ENCODE measurements around the gene PRR5L.

PRR5L gene

DNA sequence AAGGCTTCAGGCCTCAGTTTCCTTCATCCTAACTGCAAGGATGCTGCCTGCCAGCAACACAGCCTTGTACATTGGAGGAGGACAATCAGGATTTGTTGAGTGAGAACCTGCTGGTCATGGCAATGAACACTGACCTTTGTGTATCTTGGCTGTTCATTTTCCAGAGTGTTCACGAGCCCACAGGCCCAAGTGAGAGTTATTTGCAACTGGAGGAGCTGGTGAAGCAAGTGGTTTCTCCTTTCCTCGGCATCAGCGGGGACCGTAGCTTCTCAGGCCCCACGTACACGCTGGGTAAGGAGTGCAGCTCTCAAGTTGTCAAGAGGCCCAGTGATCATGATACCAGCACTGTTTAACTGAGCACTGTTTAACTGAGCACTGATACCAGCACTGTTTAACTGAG, 155.0 kb downstream of the PRR5L start:
- H3K4me2 ChIP-seq (ENCODE audit: low read depth, low read length) = no peak overlapping the region
- H3K4me1 ChIP-seq (ENCODE audit: low read length) = no peaks in the 10 kb centered on the region

DNA sequence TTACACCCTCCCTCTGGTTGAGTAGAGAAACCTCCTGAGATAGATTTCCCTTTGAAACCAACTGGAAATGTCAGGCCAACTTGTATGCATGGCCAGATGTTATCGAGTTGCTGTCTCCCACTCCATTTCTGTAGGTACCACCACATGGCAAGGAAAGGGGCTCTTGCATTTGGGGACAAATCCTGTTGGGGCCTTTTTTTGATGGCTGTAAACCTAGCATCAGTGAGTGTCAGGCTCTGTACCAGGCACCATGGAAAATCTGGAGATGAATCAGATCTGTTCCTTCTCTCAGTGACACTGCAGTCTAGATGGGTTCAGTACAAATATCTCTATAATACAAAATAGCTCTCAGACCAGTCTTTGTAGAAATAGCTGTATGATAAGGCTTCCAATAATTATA, 155.6 kb downstream of the PRR5L start:
- no peaks in the 10 kb centered on the region for H4K20me1 ChIP-seq (ENCODE audit: insufficient read depth, low read length)
- H3K4me1 ChIP-seq (ENCODE audit: low read length) = no peaks in the 10 kb centered on the region
- H3K9ac ChIP-seq (ENCODE audit: low read length) = no peak overlapping the region
- H3K4me2 ChIP-seq (ENCODE audit: low read depth, low read length) = no peak overlapping the region
- no peaks in the 10 kb centered on the region for H3K9me3 ChIP-seq (replicated peaks; ENCODE audit: insufficient read depth, low read length)
- H3K27me3 ChIP-seq (replicated peaks; ENCODE audit: insufficient read depth, low read length) = no peaks in the 10 kb centered on the region
- DNase-seq = no peak
- H3K27ac ChIP-seq (ENCODE audit: low read length) = no peak overlapping the region
- no peak for TF ChIP-seq EZH2phosphoT487 (IDR thresholded peaks at IDR 0.05; ENCODE audit: low read length)
- no peak for TF ChIP-seq EZH2 (optimal IDR thresholded peaks at IDR 0.05; ENCODE audit: low read depth, low read length)
- TF ChIP-seq, protein P1, sequence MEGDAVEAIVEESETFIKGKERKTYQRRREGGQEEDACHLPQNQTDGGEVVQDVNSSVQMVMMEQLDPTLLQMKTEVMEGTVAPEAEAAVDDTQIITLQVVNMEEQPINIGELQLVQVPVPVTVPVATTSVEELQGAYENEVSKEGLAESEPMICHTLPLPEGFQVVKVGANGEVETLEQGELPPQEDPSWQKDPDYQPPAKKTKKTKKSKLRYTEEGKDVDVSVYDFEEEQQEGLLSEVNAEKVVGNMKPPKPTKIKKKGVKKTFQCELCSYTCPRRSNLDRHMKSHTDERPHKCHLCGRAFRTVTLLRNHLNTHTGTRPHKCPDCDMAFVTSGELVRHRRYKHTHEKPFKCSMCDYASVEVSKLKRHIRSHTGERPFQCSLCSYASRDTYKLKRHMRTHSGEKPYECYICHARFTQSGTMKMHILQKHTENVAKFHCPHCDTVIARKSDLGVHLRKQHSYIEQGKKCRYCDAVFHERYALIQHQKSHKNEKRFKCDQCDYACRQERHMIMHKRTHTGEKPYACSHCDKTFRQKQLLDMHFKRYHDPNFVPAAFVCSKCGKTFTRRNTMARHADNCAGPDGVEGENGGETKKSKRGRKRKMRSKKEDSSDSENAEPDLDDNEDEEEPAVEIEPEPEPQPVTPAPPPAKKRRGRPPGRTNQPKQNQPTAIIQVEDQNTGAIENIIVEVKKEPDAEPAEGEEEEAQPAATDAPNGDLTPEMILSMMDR (IDR thresholded peaks at IDR 0.05; ENCODE audit: low read length) = no peak
- no peak overlapping the region for H3K4me3 ChIP-seq (ENCODE audit: low read length)
- no peaks in the 10 kb centered on the region for H3K79me2 ChIP-seq (ENCODE audit: low read length)
- H3K36me3 ChIP-seq (replicated peaks; ENCODE audit: insufficient read depth, low read length) = no peaks in the 10 kb centered on the region
- H3F3A ChIP-seq (ENCODE audit: insufficient read depth, low read length) = no peaks in the 10 kb centered on the region
- no peak overlapping the region for H2AFZ ChIP-seq (ENCODE audit: low read length)
- H3K9me2 ChIP-seq (replicated peaks; ENCODE audit: insufficient read depth, low read length) = no peaks in the 10 kb centered on the region

More for the DNA sequence above, 155.0 kb downstream of the PRR5L start:
- TF ChIP-seq EZH2phosphoT487 (IDR thresholded peaks at IDR 0.05; ENCODE audit: low read length) (no peak), EZH2 (optimal IDR thresholded peaks at IDR 0.05; ENCODE audit: low read depth, low read length) (no peak)
- TF ChIP-seq, protein P1 (IDR thresholded peaks at IDR 0.05; ENCODE audit: low read length) = no peak
- no peak overlapping the region for H3K4me3 ChIP-seq (ENCODE audit: low read length)
- H2AFZ ChIP-seq (ENCODE audit: low read length) = no peak overlapping the region
- no peaks in the 10 kb centered on the region for H3K36me3 ChIP-seq (replicated peaks; ENCODE audit: insufficient read depth, low read length)
- no peaks in the 10 kb centered on the region for H3K9me2 ChIP-seq (replicated peaks; ENCODE audit: insufficient read depth, low read length)
- no peaks in the 10 kb centered on the region for H4K20me1 ChIP-seq (ENCODE audit: insufficient read depth, low read length)
- no peak overlapping the region for H3K27ac ChIP-seq (ENCODE audit: low read length)
- no peaks in the 10 kb centered on the region for H3K27me3 ChIP-seq (replicated peaks; ENCODE audit: insufficient read depth, low read length)
- no peaks in the 10 kb centered on the region for H3K79me2 ChIP-seq (ENCODE audit: low read length)
- no peak overlapping the region for H3K9ac ChIP-seq (ENCODE audit: low read length)
- no peaks in the 10 kb centered on the region for H3F3A ChIP-seq (ENCODE audit: insufficient read depth, low read length)
- no peaks in the 10 kb centered on the region for H3K9me3 ChIP-seq (replicated peaks; ENCODE audit: insufficient read depth, low read length)
- no peak for DNase-seq

DNA sequence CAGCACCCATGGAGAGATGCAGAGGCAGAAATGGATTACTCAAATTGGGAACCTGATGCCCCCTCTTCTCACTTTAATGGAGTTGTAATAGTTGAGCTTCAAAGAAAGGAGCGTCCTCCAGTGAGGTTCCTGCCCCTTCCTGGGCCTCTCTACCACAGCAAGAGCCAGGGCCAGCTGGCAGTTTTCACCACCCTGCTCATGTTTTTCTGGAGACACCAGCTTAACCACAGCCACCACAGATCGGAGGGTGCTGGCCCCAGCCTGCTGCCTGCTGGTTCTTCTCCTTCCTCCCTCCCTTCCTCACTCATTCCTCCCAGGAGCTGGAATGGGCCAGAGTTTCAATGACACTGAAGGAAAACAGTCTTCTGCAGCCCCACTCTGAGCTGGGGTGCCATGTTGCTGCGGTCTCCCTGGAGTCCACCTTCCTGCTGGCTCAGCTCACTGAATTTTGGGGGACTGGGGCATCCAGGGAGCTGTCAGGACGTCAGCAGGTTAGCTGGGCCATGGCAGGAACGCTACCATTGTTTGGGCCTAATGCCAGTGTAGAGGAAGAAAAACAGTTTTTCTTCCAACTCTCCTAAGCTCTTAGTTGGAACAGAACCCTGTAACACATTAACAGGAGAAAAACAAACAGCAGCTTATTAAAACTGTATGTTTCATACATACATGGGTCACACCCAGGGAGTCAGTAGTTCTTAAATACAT, 156.3 kb downstream of the PRR5L start:
- no peak overlapping the region for H3K4me2 ChIP-seq (ENCODE audit: low read depth, low read length)
- no peak overlapping the region for H3K9ac ChIP-seq (ENCODE audit: low read length)
- no peak overlapping the region for H3K4me3 ChIP-seq (ENCODE audit: low read length)
- TF ChIP-seq, protein P1 (IDR thresholded peaks at IDR 0.05; ENCODE audit: low read length) = no peak
- no peaks in the 10 kb centered on the region for H4K20me1 ChIP-seq (ENCODE audit: insufficient read depth, low read length)
- no peak overlapping the region for H3K27ac ChIP-seq (ENCODE audit: low read length)
- no peaks in the 10 kb centered on the region for H3K9me2 ChIP-seq (replicated peaks; ENCODE audit: insufficient read depth, low read length)
- no peaks in the 10 kb centered on the region for H3K9me3 ChIP-seq (replicated peaks; ENCODE audit: insufficient read depth, low read length)
- no peaks in the 10 kb centered on the region for H3K79me2 ChIP-seq (ENCODE audit: low read length)
- H3K4me1 ChIP-seq (ENCODE audit: low read length) = no peaks in the 10 kb centered on the region
- no peaks in the 10 kb centered on the region for H3F3A ChIP-seq (ENCODE audit: insufficient read depth, low read length)
- H3K36me3 ChIP-seq (replicated peaks; ENCODE audit: insufficient read depth, low read length) = no peaks in the 10 kb centered on the region
- DNase-seq = no peak
- no peak overlapping the region for H2AFZ ChIP-seq (ENCODE audit: low read length)
- H3K27me3 ChIP-seq (replicated peaks; ENCODE audit: insufficient read depth, low read length) = no peaks in the 10 kb centered on the region

All from MM.1S (cell line).